GM12878 (cell line): ENCODE results near the gene RNASEH2B. TPM values are rescaled to one million over a fixed set of nuclear protein-coding genes. Genes with fewer than 3 reads are reported as not detected.

ENCODE experiments used
- ATAC-seq: fragments of 200-7000 bp; cut with Tn5 transposase; 3 replicates; pipeline ENCODE4 v1.9.1; 2020; ENCODE audit warnings: mild to moderate bottlenecking, moderate library complexity
- BruUV-seq: library from RNA; stranded (reverse); fragments of 400-500 nt; replicated peaks from 2 replicates; lab custom pipeline; 2021; lab: Mats Ljungman, UMichigan
- CTCF ChIA-PET: fragments of 300-600 bp; sonication (Branson Sonifier 250); formaldehyde crosslinking; extraction: SDS; loops from one replicate; lab custom pipeline; 2021; ENCODE audit warnings: inconsistent platforms; lab: Yijun Ruan, JAX
- POLR2A ChIA-PET: fragments of 350-600 bp; formaldehyde crosslinking; extraction: SDS; loops from one replicate; lab custom pipeline; 2021; ENCODE audit warnings: inconsistent platforms; lab: Charles Lee
- RAD21 ChIA-PET: fragments of 300-600 bp; sonication (Branson Sonifier 250); formaldehyde crosslinking; loops from one replicate; lab custom pipeline; 2023; ENCODE audit warnings: antibody characterized with exemption; ENCODE audit not compliant: unreplicated experiment; lab: Charles Lee
- SMC1A ChIA-PET: fragments of 300-600 bp; sonication (Branson Sonifier 250); formaldehyde crosslinking; loops from one replicate; lab custom pipeline; 2023; ENCODE audit not compliant: unreplicated experiment, uncharacterized antibody; lab: Charles Lee
- DNase-seq: peaks from one replicate; pipeline ENCODE4 v3.0.0-alpha.2; 2011; ENCODE audit warnings: low read depth, low spot score
- FAIRE-seq: peaks from 3 replicates; lab custom pipeline; 2011; peaks lifted over from hg19 to GRCh38; lab: Jason Lieb, UNC
- H2AFZ ChIP-seq: 2 replicates; pipeline ENCODE4 v1.6.0; 2011; ENCODE audit warnings: low read depth, low read length, control low read depth; ENCODE audit not compliant: control insufficient read depth
- H3K27ac ChIP-seq: 2 replicates; pipeline ENCODE4 v1.5.1; 2011; ENCODE audit warnings: control low read depth; ENCODE audit not compliant: control insufficient read depth, insufficient read depth
- H3K27me3 ChIP-seq, 2 experiments: replicated peaks in 1 of 2; 2 replicates each; pipeline versions ENCODE4 v1.6.0 to v1.6.1; 2011; ENCODE audit warnings: low read length in 1 of 2; ENCODE audit not compliant: control insufficient read depth in 2 of 2, insufficient read depth in 2 of 2
- H3K36me3 ChIP-seq, 2 experiments: 2 replicates each; pipeline ENCODE4 v1.5.1; 2011; ENCODE audit warnings: low read length in 1 of 2; ENCODE audit not compliant: control insufficient read depth in 2 of 2, insufficient read depth in 2 of 2
- H3K4me1 ChIP-seq: 2 replicates; pipeline ENCODE4 v1.6.1; 2011; ENCODE audit warnings: mild to moderate bottlenecking, low read length, moderate library complexity, mixed read lengths; ENCODE audit not compliant: control insufficient read depth, insufficient read depth
- H3K4me2 ChIP-seq: 2 replicates; pipeline ENCODE4 v1.6.0; 2011; ENCODE audit warnings: control low read depth; ENCODE audit not compliant: control insufficient read depth, insufficient read depth
- H3K4me3 ChIP-seq: fragments of 200-600 bp; sonication (generic); 2 replicates; pipeline ENCODE4 v1.5.1; 2016
- H3K79me2 ChIP-seq: 2 replicates; pipeline ENCODE4 v1.6.0; 2011; ENCODE audit warnings: low read length; ENCODE audit not compliant: control insufficient read depth, insufficient read depth
- H3K9ac ChIP-seq: 2 replicates; pipeline ENCODE4 v1.8.0; 2011; ENCODE audit warnings: low read length, control low read depth, mixed read lengths; ENCODE audit not compliant: control insufficient read depth, insufficient read depth
- H3K9me3 ChIP-seq: replicated peaks from 3 replicates; pipeline ENCODE4 v1.5.1; 2011; ENCODE audit warnings: mild to moderate bottlenecking, low read length; ENCODE audit not compliant: control insufficient read depth, insufficient read depth
- H4K20me1 ChIP-seq: 2 replicates; pipeline ENCODE4 v1.6.0; 2011; ENCODE audit not compliant: control insufficient read depth, insufficient read depth
- CBX5 ChIP-seq: sonication (generic); IDR thresholded peaks from 2 replicates; pipeline ENCODE4 v1.6.1; 2016; ENCODE audit warnings: low read depth, moderate library complexity, mild to moderate bottlenecking, inconsistent platforms
- HDAC2 ChIP-seq: fragments of 200-600 bp; sonication (generic); IDR thresholded peaks from 2 replicates; pipeline ENCODE4 v1.6.1; 2017
- JUNB ChIP-seq: IDR thresholded peaks from 2 replicates; pipeline ENCODE4 v1.6.1; 2016; ENCODE audit warnings: antibody characterized with exemption, mild to moderate bottlenecking
- MYB ChIP-seq: fragments of 150-350 bp; IDR thresholded peaks from 2 replicates; pipeline ENCODE4 v1.6.1; 2014; ENCODE audit warnings: mild to moderate bottlenecking, low read depth, low read length, borderline replicate concordance
- NFYB ChIP-seq: IDR thresholded peaks from 2 replicates; pipeline ENCODE4 v1.6.1; 2011; ENCODE audit warnings: low read depth, mild to moderate bottlenecking, low read length, improper control_type of control experiment, moderate library complexity; ENCODE audit not compliant: insufficient read depth
- NR2C1 ChIP-seq: fragments of 450-650 bp; IDR thresholded peaks from 2 replicates; pipeline ENCODE4 v1.6.1; 2017; ENCODE audit warnings: antibody characterized with exemption, mild to moderate bottlenecking, moderate library complexity
- PBX3 ChIP-seq: IDR thresholded peaks from 2 replicates; pipeline ENCODE4 v1.6.1; 2011; ENCODE audit warnings: mild to moderate bottlenecking, low read depth, low read length, moderate library complexity; ENCODE audit not compliant: insufficient replicate concordance
- PML ChIP-seq: IDR thresholded peaks from 2 replicates; pipeline ENCODE4 v1.6.1; 2012; ENCODE audit warnings: low read length, inconsistent platforms
- RCOR1 ChIP-seq: conservative IDR thresholded peaks from 2 replicates; pipeline ENCODE4 v1.6.1; 2012; ENCODE audit warnings: low read depth, low read length, improper control_type of control experiment
- SREBF2 ChIP-seq: IDR thresholded peaks from 2 replicates; pipeline ENCODE4 v1.6.1; 2012; ENCODE audit warnings: mild to moderate bottlenecking, low read length
- USF1 ChIP-seq: IDR thresholded peaks from 2 replicates; pipeline ENCODE4 v1.6.1; 2011; ENCODE audit warnings: borderline replicate concordance, low read depth, mild to moderate bottlenecking, moderate library complexity, mixed read lengths, low read length; ENCODE audit not compliant: insufficient read depth; ENCODE audit errors: extremely low read length
- ZBTB4 ChIP-seq: fragments of 450-650 bp; formaldehyde crosslinking; IDR thresholded peaks from 2 replicates; pipeline ENCODE4 v1.4.0; 2022; ENCODE audit warnings: mild to moderate bottlenecking, moderate library complexity
- ZNF592 ChIP-seq: fragments of 450-650 bp; IDR thresholded peaks from 2 replicates; pipeline ENCODE4 v1.6.1; 2017; ENCODE audit warnings: mild to moderate bottlenecking, moderate library complexity
- WGBS: methylation state at CpG from one replicate; pipeline ENCODE4 v1.1.6; 2016; ENCODE audit warnings: low lambda C conversion rate; ENCODE audit not compliant: insufficient replicate concordance, insufficient coverage; ENCODE audit errors: missing lambda C conversion rate; 5-methylcytosine and 5-hydroxymethylcytosine counted together
- in situ Hi-C: fragments of 300-500 bp; cut with MboI; formaldehyde crosslinking; loops from 9 replicates; pipeline ENCODE4 v1.14.3; 2018; ENCODE audit warnings: mixed read lengths
- intact Hi-C: fragments of 100-400 bp; cut with micrococcal nuclease; formaldehyde crosslinking; loops from one replicate; pipeline ENCODE4 v1.14.2; 2022; ENCODE audit not compliant: unreplicated experiment
- polyA plus RNA-seq, 11 experiments: library from polyadenylated mRNA; depleted of rRNA in 4 of 11; unstranded in 6 of 11; stranded (reverse) in 5 of 11; fragments of >200 nt; fragmentation: Nextera tagmentation in 4 of 11; fragmentation: Illumina TruSeq in 1 of 11; extraction: Ambion mirVana in 4 of 11; extraction: Trizol in 1 of 11; gene quantifications; 1 replicate in 1 of 11; 2 replicates in 10 of 11; pipeline versions ENCODE4 v1.2.1 to v1.2.3, GENCODE V29; 2011 to 2016; ENCODE audit warnings: inconsistent platforms in 2 of 11, missing spikeins in 2 of 11, low read depth in 1 of 11
- total RNA-seq, 4 experiments: library from RNA; depleted of rRNA in 3 of 4; stranded (reverse); fragments of >200 nt in 3 of 4; fragmentation: Illumina TruSeq in 1 of 4; extraction: Trizol in 1 of 4; gene quantifications; 2 replicates each; pipeline versions ENCODE4 v1.2.1 to v1.2.3, GENCODE V29; 2013 to 2021

The RNASEH2B gene
- total and polyA plus RNA-seq, 10 of the 15 experiments (the other 5 are each of a cell fraction or from before 2014, with no cell fraction given), result 64.9 to 148 (median 97.3) TPM

GRCh38 chr13:50955798-50956197, 46.2 kb downstream of the RNASEH2B start:
- in situ Hi-C loops, result no loop called here
- no peak for FAIRE-seq

More at GRCh38 chr13:50955798-50956197, 46.2 kb downstream of the RNASEH2B start:
- 100% methylated on average over 1 of the region's 1 CpG for WGBS
- Histone ChIP-seq H3K4me1 (no peaks in the 10 kb centered on the region), H3K36me3 (peaks cover 0 to 5% of the 10 kb centered on the region in 2 experiments), H3K9ac (no peak overlapping the region), H2AFZ (no peak overlapping the region), H4K20me1 (no peaks in the 10 kb centered on the region), H3K4me2 (no peak overlapping the region), H3K79me2 (no peaks in the 10 kb centered on the region), H3K27ac (no peak overlapping the region), H3K27me3 (no peaks in the 10 kb centered on the region), H3K4me3 (no peak overlapping the region), H3K9me3 (no peaks in the 10 kb centered on the region)
- RAD21 ChIA-PET, result no interaction called here
- POLR2A ChIA-PET, result no interaction called here
- no TSS peak for BruUV-seq
- SMC1A ChIA-PET, result no interaction called here
- intact Hi-C loops, result no loop called here
- TF ChIP-seq CBX5, result no peak
- no peak for TF ChIP-seq JUNB
- TF ChIP-seq PBX3, result no peak
- TF ChIP-seq NFYB, result no peak
- no peak for TF ChIP-seq SREBF2
- TF ChIP-seq USF1, result no peak
- TF ChIP-seq MYB, result no peak
- TF ChIP-seq ZNF592, result no peak
- no peak for TF ChIP-seq NR2C1
- no peak for TF ChIP-seq PML
- TF ChIP-seq ZBTB4, result no peak
- no peak for TF ChIP-seq RCOR1
- no peak for TF ChIP-seq HDAC2
- ATAC-seq (no peak), DNase-seq (no peak)
- CTCF ChIA-PET, result no interaction called here
